OCI-LY7 (cell line): ENCODE data around the gene LRRC8C. TPM values are rescaled to one million over a fixed set of nuclear protein-coding genes. Genes with fewer than 3 reads are reported as not detected.

ENCODE experiments used
- BruUV-seq: library from RNA; stranded (reverse); fragments of 400-500 nt; replicated peaks from 2 replicates; lab custom pipeline; 2021; lab: Mats Ljungman, UMichigan
- CTCF ChIA-PET: fragments of 300-600 bp; sonication (Branson Sonifier 250); formaldehyde crosslinking; loops from one replicate; lab custom pipeline; 2022; ENCODE audit warnings: antibody characterized with exemption; ENCODE audit not compliant: unreplicated experiment; lab: Charles Lee
- POLR2A ChIA-PET: fragments of 300-600 bp; sonication (Branson Sonifier 250); formaldehyde crosslinking; loops from one replicate; lab custom pipeline; 2022; ENCODE audit warnings: antibody characterized with exemption; lab: Charles Lee
- DNase-seq: peaks from one replicate; pipeline ENCODE4 v3.0.0-alpha.2; 2015; ENCODE audit warnings: low spot score
- H2AFZ ChIP-seq: fragments of 200-600 bp; sonication (generic), shearing (Covaris generic); 2 replicates; pipeline ENCODE4 v1.6.1; 2014; ENCODE audit warnings: mild to moderate bottlenecking, antibody characterized with exemption, low read length, moderate library complexity
- H3K27ac ChIP-seq: fragments of 200-600 bp; sonication (generic); 2 replicates; pipeline ENCODE4 v1.5.1; 2014; ENCODE audit warnings: mixed run types, low read depth, mild to moderate bottlenecking, moderate library complexity, low read length, inconsistent platforms; ENCODE audit not compliant: poor library complexity, severe bottlenecking
- H3K36me3 ChIP-seq: fragments of 200-600 bp; sonication (generic); 2 replicates; pipeline ENCODE4 v1.6.1; 2014; ENCODE audit warnings: mild to moderate bottlenecking, antibody characterized with exemption, low read length, moderate library complexity, mixed read lengths; ENCODE audit not compliant: insufficient read depth
- H3K4me1 ChIP-seq: fragments of 200-600 bp; sonication (generic); 2 replicates; pipeline ENCODE4 v1.5.1; 2014; ENCODE audit warnings: mild to moderate bottlenecking, low read length; ENCODE audit not compliant: insufficient read depth, poor library complexity, severe bottlenecking
- H3K4me2 ChIP-seq: fragments of 200-600 bp; sonication (generic); 2 replicates; pipeline ENCODE4 v1.6.1; 2014; ENCODE audit warnings: mild to moderate bottlenecking, low read length
- H3K4me3 ChIP-seq: fragments of 200-600 bp; sonication (generic); 2 replicates; pipeline ENCODE4 v1.5.1; 2014; ENCODE audit warnings: mild to moderate bottlenecking, low read depth, low read length; ENCODE audit not compliant: poor library complexity, severe bottlenecking
- H3K79me2 ChIP-seq: fragments of 200-600 bp; sonication (generic); 2 replicates; pipeline ENCODE4 v1.6.1; 2016; ENCODE audit warnings: low read depth, mild to moderate bottlenecking, low read length, moderate library complexity, mixed read lengths; ENCODE audit not compliant: insufficient read depth
- H3K9me2 ChIP-seq: fragments of 200-600 bp; sonication (generic); 2 replicates; pipeline ENCODE4 v1.6.1; 2016; ENCODE audit warnings: mild to moderate bottlenecking, low read length, mixed read lengths; ENCODE audit not compliant: insufficient read depth
- H3K9me3 ChIP-seq: fragments of 200-600 bp; sonication (generic); 2 replicates; pipeline ENCODE4 v1.6.1; 2014; ENCODE audit warnings: mild to moderate bottlenecking, mixed run types, low read length, mixed read lengths
- H4K20me1 ChIP-seq: fragments of 200-600 bp; sonication (generic); 2 replicates; pipeline ENCODE4 v1.6.1; 2014; ENCODE audit warnings: mild to moderate bottlenecking, antibody characterized with exemption, low read length, moderate library complexity, mixed read lengths; ENCODE audit not compliant: insufficient read depth
- CTCF ChIP-seq: fragments of 200-600 bp; sonication (generic); conservative IDR thresholded peaks from 2 replicates; pipeline ENCODE4 v1.5.1; 2014; ENCODE audit warnings: mild to moderate bottlenecking, antibody characterized with exemption, low read length, moderate library complexity, mixed read lengths
- EZH2phosphoT487 ChIP-seq: fragments of 200-600 bp; sonication (generic); IDR thresholded peaks from 2 replicates; pipeline ENCODE4 v1.6.1; 2018; ENCODE audit warnings: low read depth, borderline replicate concordance, mild to moderate bottlenecking, mixed run types, antibody characterized with exemption, low read length, moderate library complexity, mixed read lengths
- intact Hi-C: fragments of 100-400 bp; cut with micrococcal nuclease; formaldehyde crosslinking; loops from one replicate; pipeline ENCODE4 v1.10.0; 2022; ENCODE audit not compliant: unreplicated experiment
- total RNA-seq, 2 experiments: library from RNA; depleted of rRNA in 1 of 2; stranded (reverse); fragments of >200 nt in 1 of 2; shearing (Covaris generic) in 1 of 2; gene quantifications; 2 replicates each; pipeline ENCODE4 v1.2.3, GENCODE V29; 2014 to 2022

The LRRC8C gene
- total RNA-seq, 2 experiments from 2014 or later = 6.0 to 9.0 TPM

DNA sequence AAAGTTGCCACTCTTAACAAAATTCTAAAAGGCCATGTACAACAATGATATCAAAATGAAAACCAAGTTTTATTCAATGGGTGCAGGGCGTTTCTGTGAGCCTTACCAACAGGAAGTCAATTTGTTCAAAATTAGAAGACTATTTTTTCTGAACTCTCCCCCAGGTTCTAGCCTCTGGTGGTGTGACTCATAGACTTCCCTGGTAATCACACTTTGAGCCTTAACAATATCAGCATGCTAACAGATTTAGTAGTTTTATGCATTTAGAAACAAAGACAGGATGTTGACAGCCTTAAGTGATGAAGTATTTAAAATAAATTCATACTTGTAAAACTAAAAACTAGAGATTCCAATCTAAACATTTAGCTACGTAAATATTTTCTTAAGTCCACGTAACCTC lies 88.4 kb downstream of the LRRC8C start:
- Histone ChIP-seq H3K27ac (peak overlapping the region; percentile 24), H3K36me3 (no peaks in the 10 kb centered on the region), H3K4me1 (peaks cover 54% of the 10 kb centered on the region), H3K4me2 (peak overlapping the region; percentile 64), H2AFZ (peak overlapping the region; percentile 47; the same call in 1 of the 2 replicates), H3K4me3 (peak overlapping the region; percentile 24), H4K20me1 (no peaks in the 10 kb centered on the region), H3K9me2 (no peaks in the 10 kb centered on the region), H3K9me3 (no peaks in the 10 kb centered on the region), H3K79me2 (no peaks in the 10 kb centered on the region)
- intact Hi-C loops = loop anchor here (5.0 kb wide), 1 partner anchor 41 kb away; no protein-coding TSS in a partner anchor
- BruUV-seq = no TSS peak
- ChIA-PET POLR2A (interaction anchor here (0.6 to 4.4 kb wide), 9 partner anchors 9 to 62 kb away, joined by 3 to 30 read pairs (median 5); no protein-coding TSS in a partner anchor), CTCF (interaction anchor here (0.6 kb wide), 1 partner anchor 41 kb away, joined by 3 read pairs; no protein-coding TSS in a partner anchor)
- TF ChIP-seq CTCF = no peak
- TF ChIP-seq EZH2phosphoT487 = no peak
- peak; percentile 43 for DNase-seq

DNA sequence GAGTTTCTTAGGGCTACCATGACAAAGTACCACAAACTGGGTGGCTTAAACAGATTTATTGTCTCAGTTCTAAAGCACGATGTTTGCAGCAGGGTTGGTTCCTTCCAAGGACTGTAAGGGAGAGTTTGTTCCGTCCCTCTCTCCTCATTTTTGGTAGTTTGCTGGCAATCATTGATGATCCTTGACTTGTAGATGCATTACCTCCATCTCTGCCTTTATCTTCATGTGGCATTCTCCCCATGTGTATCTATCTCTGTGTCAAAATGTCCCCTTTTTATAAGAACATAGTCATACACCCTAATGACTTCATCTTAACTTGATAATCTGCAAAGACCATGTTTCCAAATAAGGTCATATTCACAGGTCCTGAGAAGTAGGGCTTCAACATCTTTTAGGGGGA lies 90.2 kb downstream of the LRRC8C start:
- intact Hi-C loops = loop anchor here (5.0 kb wide), 1 partner anchor 39 kb away; no protein-coding TSS in a partner anchor
- CTCF ChIA-PET = no interaction called here
- no peak for DNase-seq
- Histone ChIP-seq H3K4me3 (no peak overlapping the region), H3K9me3 (no peaks in the 10 kb centered on the region), H3K36me3 (no peaks in the 10 kb centered on the region), H2AFZ (no peak overlapping the region), H3K4me2 (no peak overlapping the region), H3K27ac (no peak overlapping the region), H3K9me2 (no peaks in the 10 kb centered on the region), H3K4me1 (peaks cover 54% of the 10 kb centered on the region), H4K20me1 (no peaks in the 10 kb centered on the region), H3K79me2 (no peaks in the 10 kb centered on the region)
- TF ChIP-seq EZH2phosphoT487 (no peak), CTCF (no peak)
- POLR2A ChIA-PET = interaction anchor here (0.8 kb wide), 1 partner anchor 36 kb away, joined by 3 read pairs; no protein-coding TSS in a partner anchor
- BruUV-seq = no TSS peak

GRCh38 chr1:89723863-89724262 lies 90.9 kb downstream of the LRRC8C start:
- Histone ChIP-seq H4K20me1 (no peaks in the 10 kb centered on the region), H3K4me1 (peaks cover 48% of the 10 kb centered on the region), H3K4me2 (peak overlapping the region; percentile 44), H3K27ac (no peak overlapping the region), H3K36me3 (no peaks in the 10 kb centered on the region), H3K9me3 (no peaks in the 10 kb centered on the region), H2AFZ (no peak overlapping the region), H3K79me2 (no peaks in the 10 kb centered on the region), H3K9me2 (no peaks in the 10 kb centered on the region), H3K4me3 (no peak overlapping the region)
- BruUV-seq = no TSS peak
- ChIA-PET CTCF (interaction anchor here (0.6 kb wide), 1 partner anchor 17 kb away, joined by 3 read pairs; no protein-coding TSS in a partner anchor), POLR2A (interaction anchor here (0.8 kb wide), 1 partner anchor 35 kb away, joined by 3 read pairs; no protein-coding TSS in a partner anchor)
- DNase-seq = no peak
- intact Hi-C loops = loop anchor here (5.0 kb wide), 1 partner anchor 38 kb away; no protein-coding TSS in a partner anchor
- TF ChIP-seq CTCF (no peak), EZH2phosphoT487 (no peak)
